ENCODE data around the gene IRF3.

IRF3 gene

GRCh38 chr19:49614096-49614833 lies 51.4 kb downstream of the IRF3 start:
- no peak for DNase-seq

DNA sequence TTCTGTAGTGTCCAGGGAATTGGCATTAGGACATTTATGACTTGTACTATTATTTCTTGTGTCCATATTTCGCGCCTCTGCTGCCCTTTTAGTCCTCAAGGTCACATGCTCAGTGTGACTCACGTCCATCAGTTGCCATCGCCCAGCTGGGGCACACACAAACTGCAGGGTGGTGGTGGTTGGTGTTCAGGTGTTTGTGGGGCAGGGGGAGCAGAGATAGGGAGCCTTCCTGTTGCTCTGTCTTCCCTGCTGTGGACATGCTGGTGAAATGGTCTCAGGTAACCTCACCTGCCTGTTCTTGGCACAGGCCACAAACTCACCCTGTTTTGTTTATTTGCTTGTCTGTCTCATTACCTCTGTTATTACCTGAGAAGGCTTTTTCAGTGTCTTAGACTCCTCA lies 52.3 kb downstream of the IRF3 start:
- DNase-seq = peak; percentile 16

Data from DMS79 (cell line).